ENCODE measurements around the gene PDE7B.
"Not testable (repeated sequence)": the region's sequence is repeated elsewhere in the genome, so short reads cannot be mapped to it uniquely, and the experiment has no call there.

The PDE7B gene

DNA sequence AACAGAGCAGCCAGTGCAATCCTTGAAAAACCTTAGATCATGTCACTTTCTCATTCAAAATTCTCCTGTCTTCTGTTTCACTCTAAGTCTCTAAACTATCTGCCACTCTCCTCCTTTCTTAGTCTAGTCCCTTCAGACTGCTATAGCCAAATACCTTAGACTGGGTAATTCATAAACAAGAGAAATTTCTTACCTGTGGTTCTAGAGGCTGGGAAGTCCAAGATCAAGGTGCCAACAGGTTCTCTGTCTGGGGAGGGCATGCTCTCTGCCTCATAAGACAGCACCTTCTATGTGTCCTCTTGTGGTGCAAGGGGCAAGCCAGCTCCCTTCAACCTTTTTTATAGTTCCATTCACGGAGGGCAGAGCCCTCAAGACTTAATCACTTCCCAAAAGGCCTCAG is 242.3 kb downstream of the PDE7B start:
- H3K4me3 ChIP-seq (ENCODE audit: low read depth, low read length): no peak overlapping the region
- TF ChIP-seq, protein P1, sequence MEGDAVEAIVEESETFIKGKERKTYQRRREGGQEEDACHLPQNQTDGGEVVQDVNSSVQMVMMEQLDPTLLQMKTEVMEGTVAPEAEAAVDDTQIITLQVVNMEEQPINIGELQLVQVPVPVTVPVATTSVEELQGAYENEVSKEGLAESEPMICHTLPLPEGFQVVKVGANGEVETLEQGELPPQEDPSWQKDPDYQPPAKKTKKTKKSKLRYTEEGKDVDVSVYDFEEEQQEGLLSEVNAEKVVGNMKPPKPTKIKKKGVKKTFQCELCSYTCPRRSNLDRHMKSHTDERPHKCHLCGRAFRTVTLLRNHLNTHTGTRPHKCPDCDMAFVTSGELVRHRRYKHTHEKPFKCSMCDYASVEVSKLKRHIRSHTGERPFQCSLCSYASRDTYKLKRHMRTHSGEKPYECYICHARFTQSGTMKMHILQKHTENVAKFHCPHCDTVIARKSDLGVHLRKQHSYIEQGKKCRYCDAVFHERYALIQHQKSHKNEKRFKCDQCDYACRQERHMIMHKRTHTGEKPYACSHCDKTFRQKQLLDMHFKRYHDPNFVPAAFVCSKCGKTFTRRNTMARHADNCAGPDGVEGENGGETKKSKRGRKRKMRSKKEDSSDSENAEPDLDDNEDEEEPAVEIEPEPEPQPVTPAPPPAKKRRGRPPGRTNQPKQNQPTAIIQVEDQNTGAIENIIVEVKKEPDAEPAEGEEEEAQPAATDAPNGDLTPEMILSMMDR (IDR thresholded peaks at IDR 0.05; ENCODE audit: low read depth, low read length): no peak

DNA sequence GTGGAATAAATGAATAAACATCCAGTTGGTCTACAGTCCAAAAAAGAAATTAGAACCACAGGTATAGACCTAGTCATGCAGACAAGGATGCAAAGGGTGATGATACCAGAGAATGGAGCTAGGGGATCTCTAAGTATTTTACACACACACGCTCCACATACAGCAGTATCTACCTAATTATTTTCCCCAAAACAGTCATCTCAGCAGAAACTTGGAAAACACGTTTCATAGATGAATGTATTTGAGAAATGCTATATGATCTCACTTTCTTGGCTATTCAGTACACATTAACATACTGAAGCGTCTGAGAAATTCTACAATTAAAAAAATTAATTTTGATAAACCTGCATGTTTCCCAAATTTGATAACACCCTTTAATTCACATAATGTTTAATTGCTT is 243.3 kb downstream of the PDE7B start:
- TF ChIP-seq, protein P1 (IDR thresholded peaks at IDR 0.05; ENCODE audit: low read depth, low read length): no peak
- no peak overlapping the region for H3K4me3 ChIP-seq (ENCODE audit: low read depth, low read length)

DNA sequence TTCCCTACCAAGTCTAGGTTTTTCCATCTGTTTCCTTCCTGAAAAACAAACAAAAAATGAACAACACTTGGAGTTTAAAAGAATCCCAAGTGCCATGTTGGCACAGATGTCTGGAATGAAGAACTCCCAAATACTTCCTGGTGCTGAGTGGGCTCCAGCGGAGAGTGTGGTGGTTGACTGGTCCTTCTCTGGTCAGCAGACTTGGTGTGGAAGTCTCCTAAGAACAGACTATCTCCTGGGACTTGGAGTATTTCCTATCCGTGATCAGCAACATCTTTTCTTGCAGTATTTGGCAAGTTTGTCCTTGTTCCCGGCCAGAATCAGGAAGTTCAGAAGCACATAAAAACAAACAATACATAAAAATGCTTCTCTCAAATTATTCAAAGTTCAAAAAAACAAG is 244.5 kb downstream of the PDE7B start:
- TF ChIP-seq, protein P1 (IDR thresholded peaks at IDR 0.05; ENCODE audit: low read depth, low read length): no peak
- no peak overlapping the region for H3K4me3 ChIP-seq (ENCODE audit: low read depth, low read length)

DNA sequence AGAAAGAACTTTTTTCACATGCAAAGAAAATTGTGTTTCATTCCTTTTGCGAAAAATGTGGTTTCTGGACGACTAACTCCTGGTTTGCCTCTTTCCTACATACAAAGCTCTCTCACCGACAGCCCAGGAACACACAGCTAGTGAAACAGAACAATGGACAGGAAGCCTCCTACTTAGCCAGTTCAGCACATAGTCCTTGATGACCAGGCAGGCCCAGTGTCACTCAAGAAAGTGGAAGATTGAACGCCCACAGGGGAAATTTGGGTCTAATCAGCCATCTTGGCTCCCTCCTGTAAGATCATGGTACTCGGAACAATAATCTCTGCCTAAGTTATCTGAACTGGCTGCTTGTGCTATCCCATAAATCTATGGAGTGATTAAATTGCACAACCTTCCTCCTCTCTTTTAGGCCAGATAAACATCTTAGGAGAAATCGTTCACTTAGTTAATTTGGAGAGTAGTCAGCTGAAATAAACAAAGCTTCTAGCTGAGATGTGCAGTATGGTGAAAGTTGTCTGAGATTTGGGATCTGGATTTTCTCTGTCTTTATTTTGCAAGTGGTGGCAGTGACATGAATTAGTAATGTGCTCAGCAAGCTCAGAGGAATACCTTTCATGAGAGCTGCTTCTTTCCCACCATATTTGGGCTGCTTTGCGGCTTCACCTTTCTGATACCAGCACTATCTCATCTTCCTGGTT is 251.6 kb downstream of the PDE7B start:
- TF ChIP-seq, protein P1 (IDR thresholded peaks at IDR 0.05; ENCODE audit: low read depth, low read length): no peak
- no peak overlapping the region for H3K4me3 ChIP-seq (ENCODE audit: low read depth, low read length)

DNA sequence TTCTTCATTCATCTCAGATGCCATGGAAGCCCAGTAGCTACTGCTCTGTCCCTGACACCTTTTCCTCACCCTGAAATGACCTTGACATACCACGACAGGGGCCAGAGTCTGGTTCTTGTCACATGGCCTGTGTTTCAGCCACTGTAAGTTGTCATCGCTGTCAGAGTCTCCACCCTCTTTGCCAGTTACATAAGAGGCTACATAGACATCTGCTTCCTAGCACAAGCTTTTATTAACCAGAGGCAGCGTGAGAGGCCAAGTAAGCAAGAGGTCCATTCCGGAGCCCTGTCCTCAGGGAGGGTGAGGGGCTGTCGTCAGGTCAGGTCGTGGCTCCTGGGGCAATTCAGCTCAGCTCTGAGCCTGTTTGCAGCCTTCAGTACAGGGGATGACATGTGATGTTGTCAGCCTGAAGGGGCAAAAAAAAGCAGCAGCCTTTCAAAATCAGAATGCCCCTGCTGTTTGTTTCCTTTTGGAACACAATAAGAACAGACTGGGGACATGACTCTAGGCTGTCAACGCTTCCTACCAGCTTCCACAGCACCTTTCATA is 252.3 kb downstream of the PDE7B start:
- TF ChIP-seq, protein P1 (IDR thresholded peaks at IDR 0.05; ENCODE audit: low read depth, low read length): no peak
- H3K4me3 ChIP-seq (ENCODE audit: low read depth, low read length): no peak overlapping the region

DNA sequence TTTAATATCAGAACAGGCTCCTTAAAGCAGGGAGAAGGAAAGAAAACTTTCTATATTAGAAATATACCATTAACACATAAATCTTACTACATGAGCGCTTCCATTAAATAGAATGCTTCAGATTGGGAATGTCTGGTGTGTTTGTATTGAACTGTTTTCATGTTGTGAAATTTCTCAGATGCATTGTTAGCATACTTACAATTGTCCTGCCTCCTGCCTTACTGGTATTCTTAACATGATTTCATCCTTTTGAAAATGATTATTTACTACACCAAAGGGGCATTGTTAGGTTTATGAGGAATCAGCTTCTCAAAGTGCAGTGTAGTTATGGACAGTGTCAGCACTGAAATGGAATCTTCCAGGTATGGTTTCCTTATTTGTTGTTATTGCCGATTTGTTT is 253.1 kb downstream of the PDE7B start:
- TF ChIP-seq, protein P1 (IDR thresholded peaks at IDR 0.05; ENCODE audit: low read depth, low read length): no peak
- no peak overlapping the region for H3K4me3 ChIP-seq (ENCODE audit: low read depth, low read length)

DNA sequence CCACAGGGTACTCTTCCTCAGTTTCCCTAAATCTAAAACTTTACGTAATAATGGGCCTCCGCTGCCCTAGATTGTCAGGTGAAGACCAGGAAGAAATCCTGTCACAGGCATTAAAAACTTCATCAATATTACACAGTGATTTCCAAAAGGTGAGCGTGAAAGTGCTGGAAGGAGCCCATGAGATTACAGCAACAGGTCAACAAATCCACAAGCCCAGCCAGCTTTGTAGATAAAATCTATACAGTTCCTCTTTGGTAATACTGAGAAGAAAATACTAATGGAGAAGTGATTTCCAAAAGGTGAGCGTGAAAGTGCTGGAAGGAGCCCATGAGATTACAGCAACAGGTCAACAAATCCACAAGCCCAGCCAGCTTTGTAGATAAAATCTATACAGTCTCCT is 254.3 kb downstream of the PDE7B start:
- not testable (repeated sequence) for H3K4me3 ChIP-seq (ENCODE audit: low read depth, low read length)
